ENCODE results near the gene CYP2C9.

Gene CYP2C9

DNA sequence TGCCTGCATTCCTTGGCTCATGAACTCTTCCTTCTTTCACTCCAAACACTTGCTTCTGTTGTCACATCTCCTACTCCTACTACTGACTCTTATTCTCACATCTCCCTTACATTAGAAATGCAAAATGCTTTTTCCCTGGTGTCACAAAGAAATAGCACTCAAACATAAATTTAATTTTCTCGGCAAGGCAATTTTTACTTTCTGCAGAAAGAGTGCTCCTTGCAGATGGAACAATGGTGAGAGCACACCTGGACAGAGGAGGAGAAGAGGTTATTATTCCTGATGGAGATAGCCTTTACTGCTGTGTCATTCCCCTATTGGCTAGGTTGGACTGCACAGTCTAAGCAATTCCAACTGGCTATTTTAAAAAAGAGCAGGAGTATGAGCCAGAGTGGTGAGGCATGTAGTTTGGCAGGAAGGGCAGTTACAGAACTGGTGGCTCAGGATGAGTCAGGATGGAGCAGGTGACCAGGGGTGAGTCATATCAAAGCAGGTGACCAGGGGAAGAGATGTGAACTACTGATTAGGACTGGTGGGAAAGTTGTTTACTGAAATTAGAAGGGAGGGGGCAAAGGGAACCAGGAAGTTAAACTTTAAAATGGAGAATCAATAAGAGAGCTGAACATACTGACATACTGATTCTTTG lies 52.9 kb downstream of the CYP2C9 start:
- TF ChIP-seq, protein P1, sequence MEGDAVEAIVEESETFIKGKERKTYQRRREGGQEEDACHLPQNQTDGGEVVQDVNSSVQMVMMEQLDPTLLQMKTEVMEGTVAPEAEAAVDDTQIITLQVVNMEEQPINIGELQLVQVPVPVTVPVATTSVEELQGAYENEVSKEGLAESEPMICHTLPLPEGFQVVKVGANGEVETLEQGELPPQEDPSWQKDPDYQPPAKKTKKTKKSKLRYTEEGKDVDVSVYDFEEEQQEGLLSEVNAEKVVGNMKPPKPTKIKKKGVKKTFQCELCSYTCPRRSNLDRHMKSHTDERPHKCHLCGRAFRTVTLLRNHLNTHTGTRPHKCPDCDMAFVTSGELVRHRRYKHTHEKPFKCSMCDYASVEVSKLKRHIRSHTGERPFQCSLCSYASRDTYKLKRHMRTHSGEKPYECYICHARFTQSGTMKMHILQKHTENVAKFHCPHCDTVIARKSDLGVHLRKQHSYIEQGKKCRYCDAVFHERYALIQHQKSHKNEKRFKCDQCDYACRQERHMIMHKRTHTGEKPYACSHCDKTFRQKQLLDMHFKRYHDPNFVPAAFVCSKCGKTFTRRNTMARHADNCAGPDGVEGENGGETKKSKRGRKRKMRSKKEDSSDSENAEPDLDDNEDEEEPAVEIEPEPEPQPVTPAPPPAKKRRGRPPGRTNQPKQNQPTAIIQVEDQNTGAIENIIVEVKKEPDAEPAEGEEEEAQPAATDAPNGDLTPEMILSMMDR (IDR thresholded peaks at IDR 0.05; ENCODE audit: low read depth, low read length): no peak
- no peak for DNase-seq (ENCODE audit: low read depth, low spot score)
- in situ Hi-C loops (cut with HindIII; ENCODE audit: low sequenced_read_pairs): no loop called here

DNA sequence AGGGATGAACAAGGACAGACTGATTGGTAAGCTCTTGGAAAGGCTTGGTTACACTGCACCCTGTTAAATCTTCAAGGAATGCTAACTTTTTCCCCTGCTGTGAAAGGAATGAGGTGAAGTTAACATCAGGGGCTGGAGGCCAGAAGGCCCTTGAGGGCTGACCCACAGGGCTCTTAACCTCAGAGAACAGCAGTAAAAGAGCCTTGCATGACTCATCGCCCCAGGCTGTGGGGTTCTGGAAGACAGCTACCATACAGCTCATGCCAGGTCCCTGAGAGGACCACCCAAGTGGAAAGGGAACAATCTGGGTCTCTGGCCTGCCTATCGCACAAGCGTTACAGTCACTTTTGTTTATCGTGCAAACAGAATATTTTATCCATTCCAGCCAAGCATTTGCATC lies 54.4 kb downstream of the CYP2C9 start:
- no peak for DNase-seq (ENCODE audit: low read depth, low spot score)
- TF ChIP-seq, protein P1 (IDR thresholded peaks at IDR 0.05; ENCODE audit: low read depth, low read length): no peak
- in situ Hi-C loops (cut with HindIII; ENCODE audit: low sequenced_read_pairs): no loop called here
- no peak overlapping the region for H3K4me3 ChIP-seq (ENCODE audit: low read depth, low read length)

More for the DNA sequence above, 52.9 kb downstream of the CYP2C9 start:
- no peak overlapping the region for H3K4me3 ChIP-seq (ENCODE audit: low read depth, low read length)

DNA sequence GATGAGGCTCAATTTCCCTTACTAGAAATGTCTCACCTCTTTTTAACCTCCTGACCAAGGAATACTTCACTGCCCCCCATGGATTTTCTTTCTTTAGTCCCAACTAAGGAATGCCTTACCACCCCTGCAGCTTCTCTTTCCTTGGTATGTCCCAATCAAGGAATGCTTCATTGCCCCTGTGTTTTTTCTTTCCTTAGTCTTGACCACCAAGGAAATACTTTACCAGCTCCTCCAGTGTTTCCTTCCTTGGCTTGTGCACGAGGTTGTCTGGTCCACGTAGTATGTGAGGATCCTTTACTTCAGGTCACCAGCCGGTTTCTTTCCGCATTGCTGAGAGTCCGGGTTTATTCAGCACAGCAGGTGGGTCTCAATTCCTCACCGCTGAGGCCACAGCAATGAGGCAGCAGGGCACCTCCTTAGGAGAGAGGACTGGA lies 59.3 kb downstream of the CYP2C9 start:
- in situ Hi-C loops (cut with HindIII; ENCODE audit: low sequenced_read_pairs): no loop called here

DNA sequence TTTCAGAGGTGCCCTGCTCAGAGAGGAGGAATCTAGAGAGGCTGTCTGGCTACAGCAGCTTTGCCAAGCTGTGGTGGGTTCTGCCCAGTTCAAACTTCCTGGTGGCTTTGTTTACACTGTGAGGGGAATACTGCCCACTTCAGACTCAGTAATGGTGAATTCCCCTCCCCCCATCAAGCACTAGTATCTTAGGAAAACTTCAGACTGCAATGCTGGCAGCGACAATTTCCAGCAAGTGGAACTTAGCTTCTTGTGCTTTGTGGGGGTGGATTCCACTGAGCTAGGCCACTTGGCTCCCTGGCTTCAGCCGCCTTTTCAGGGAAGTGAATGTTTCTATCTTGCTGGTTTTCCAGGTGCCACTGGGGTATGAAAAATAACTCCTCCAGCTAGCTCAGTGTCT lies 88.0 kb downstream of the CYP2C9 start:
- no peak for DNase-seq (ENCODE audit: low read depth, low spot score)
- in situ Hi-C loops (cut with HindIII; ENCODE audit: low sequenced_read_pairs): no loop called here
- H3K4me3 ChIP-seq (ENCODE audit: low read depth, low read length): no peak overlapping the region
- TF ChIP-seq, protein P1 (IDR thresholded peaks at IDR 0.05; ENCODE audit: low read depth, low read length): no peak

More for the DNA sequence above, 59.3 kb downstream of the CYP2C9 start:
- TF ChIP-seq, protein P1 (IDR thresholded peaks at IDR 0.05; ENCODE audit: low read depth, low read length): no peak
- no peak overlapping the region for H3K4me3 ChIP-seq (ENCODE audit: low read depth, low read length)
- DNase-seq (ENCODE audit: low read depth, low spot score): no peak

DNA sequence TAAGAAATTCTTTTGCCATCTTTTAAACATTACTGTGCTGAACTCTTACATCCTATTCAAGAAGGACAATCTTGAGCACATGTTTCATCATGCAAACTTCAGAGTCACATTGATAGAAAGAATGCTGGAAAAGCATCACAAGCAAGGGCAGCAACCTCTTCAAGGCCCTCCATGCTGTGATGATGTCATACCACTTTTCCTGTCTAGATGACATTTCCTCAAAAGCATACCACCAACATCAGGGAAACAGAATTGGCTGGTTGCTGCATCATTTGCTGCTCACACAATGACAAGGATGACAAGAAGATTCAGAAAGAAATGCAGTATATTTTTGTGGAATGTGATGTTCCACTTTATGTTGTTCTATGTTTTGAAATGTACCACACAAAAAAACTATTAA lies 93.2 kb downstream of the CYP2C9 start:
- no peak for DNase-seq (ENCODE audit: low read depth, low spot score)
- in situ Hi-C loops (cut with HindIII; ENCODE audit: low sequenced_read_pairs): no loop called here
- TF ChIP-seq, protein P1 (IDR thresholded peaks at IDR 0.05; ENCODE audit: low read depth, low read length): no peak

DNA sequence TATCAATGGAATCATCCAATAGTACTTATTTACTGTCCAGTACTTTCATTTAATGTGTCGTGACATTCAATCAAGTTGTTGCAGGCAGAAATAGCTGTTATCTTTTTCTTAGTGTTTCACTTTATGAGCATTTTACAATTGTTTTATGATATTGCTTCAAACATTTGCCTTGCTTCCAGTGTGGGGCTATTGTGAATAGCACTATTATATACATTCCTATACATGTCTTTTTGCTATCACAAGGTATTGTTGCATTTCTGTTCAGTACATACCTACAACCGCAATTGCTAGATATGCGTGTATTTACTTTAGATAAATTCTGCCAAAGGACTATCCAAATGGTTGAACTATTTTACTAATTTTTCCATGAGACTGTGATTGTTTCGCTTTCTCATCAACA lies 95.9 kb downstream of the CYP2C9 start:
- no peak overlapping the region for H3K4me3 ChIP-seq (ENCODE audit: low read depth, low read length)
- TF ChIP-seq, protein P1 (IDR thresholded peaks at IDR 0.05; ENCODE audit: low read depth, low read length): no peak
- DNase-seq (ENCODE audit: low read depth, low spot score): no peak
- in situ Hi-C loops (cut with HindIII; ENCODE audit: low sequenced_read_pairs): no loop called here

More for the DNA sequence above, 93.2 kb downstream of the CYP2C9 start:
- no peak overlapping the region for H3K4me3 ChIP-seq (ENCODE audit: low read depth, low read length)

Data from astrocyte of the spinal cord (primary cell).